Tibial artery (tissue), 4 donors: ENCODE results near the gene SLC2A13.

ENCODE experiments used
- DNase-seq, 2 donors: peaks; one replicate each; pipeline ENCODE4 v3.0.0-alpha.2; 2019
- H3K27ac ChIP-seq, 2 donors: fragments of 200-600 bp; sonication (generic) in 1 of 2; 1 replicate in 1 of 2; 2 replicates in 1 of 2; pipeline ENCODE4 v1.5.1; 2018 to 2019; ENCODE audit warnings: mild to moderate bottlenecking in 1 of 2
- H3K27me3 ChIP-seq, 2 donors: fragments of 200-600 bp; sonication (generic) in 1 of 2; one replicate each; pipeline versions ENCODE4 v1.5.1 to v1.6.0; 2016 to 2019
- H3K36me3 ChIP-seq, 3 donors: fragments of 200-600 bp; sonication (generic) in 2 of 3; one replicate each; pipeline ENCODE4 v1.5.1; 2016 to 2019; ENCODE audit warnings: mild to moderate bottlenecking in 2 of 3
- H3K4me1 ChIP-seq, 4 donors: fragments of 200-600 bp; sonication (generic) in 2 of 4; 1 replicate in 3 of 4; 2 replicates in 1 of 4; pipeline ENCODE4 v1.5.1; 2016 to 2019
- H3K4me3 ChIP-seq, 2 donors: fragments of 200-600 bp; sonication (generic) in 1 of 2; 1 replicate in 1 of 2; 2 replicates in 1 of 2; pipeline ENCODE4 v1.5.1; 2018 to 2019; ENCODE audit warnings: mild to moderate bottlenecking in 2 of 2
- H3K9me3 ChIP-seq, 3 donors: fragments of 200-600 bp; sonication (generic) in 1 of 3; one replicate each; pipeline ENCODE4 v1.5.1; 2016 to 2019
- CTCF ChIP-seq, 2 experiments: fragments of 200-600 bp in 1 of 2; fragments of 450-650 bp in 1 of 2; IDR thresholded peaks; one replicate each; pipeline ENCODE4 v1.5.1; 2017 to 2019; ENCODE audit warnings: antibody characterized with exemption in 2 of 2, mild to moderate bottlenecking in 1 of 2, moderate library complexity in 1 of 2
- intact Hi-C: fragments of 100-400 bp; cut with DNase I; formaldehyde crosslinking; loops from one replicate; pipeline ENCODE4 v1.15.0; 2023; ENCODE audit warnings: low total_unique reads

SLC2A13 gene

GRCh38 chr12:39959467-39959866 lies 146.4 kb downstream of the SLC2A13 start:
- no peaks in the 10 kb centered on the region for H3K27me3 ChIP-seq
- H3K27ac ChIP-seq = no peak overlapping the region
- TF ChIP-seq CTCF (IDR thresholded peaks at IDR 0.05) = no peak
- no peaks in the 10 kb centered on the region for H3K4me1 ChIP-seq
- DNase-seq = no peak
- H3K9me3 ChIP-seq = no peaks in the 10 kb centered on the region
- no peaks in the 10 kb centered on the region for H3K36me3 ChIP-seq
- H3K4me3 ChIP-seq = no peak overlapping the region
- intact Hi-C loops = no loop called here

- DNase-seq = no peak
- TF ChIP-seq CTCF (IDR thresholded peaks at IDR 0.05) = no peak
- Histone ChIP-seq H3K36me3 (no peaks in the 10 kb centered on the region), H3K4me1 (no peaks in the 10 kb centered on the region), H3K4me3 (no peak overlapping the region), H3K27ac (no peak overlapping the region), H3K9me3 (no peaks in the 10 kb centered on the region), H3K27me3 (no peaks in the 10 kb centered on the region)
- intact Hi-C loops = no loop called here
Observed at GRCh38 chr12:39959031-39959430, 146.8 kb downstream of the SLC2A13 start.

GRCh38 chr12:39958377-39958776 lies 147.5 kb downstream of the SLC2A13 start:
- Histone ChIP-seq H3K36me3 (no peaks in the 10 kb centered on the region), H3K27me3 (no peaks in the 10 kb centered on the region), H3K9me3 (no peaks in the 10 kb centered on the region), H3K4me3 (no peak overlapping the region), H3K4me1 (no peaks in the 10 kb centered on the region), H3K27ac (no peak overlapping the region)
- TF ChIP-seq CTCF (IDR thresholded peaks at IDR 0.05) = no peak
- intact Hi-C loops = no loop called here
- DNase-seq = no peak

GRCh38 chr12:39956725-39957124 lies 149.2 kb downstream of the SLC2A13 start:
- no peaks in the 10 kb centered on the region for H3K4me1 ChIP-seq
- DNase-seq = no peak
- no peaks in the 10 kb centered on the region for H3K36me3 ChIP-seq
- intact Hi-C loops = no loop called here
- TF ChIP-seq CTCF (IDR thresholded peaks at IDR 0.05) = no peak
- H3K4me3 ChIP-seq = no peak overlapping the region
- H3K27me3 ChIP-seq = no peaks in the 10 kb centered on the region
- no peak overlapping the region for H3K27ac ChIP-seq
- H3K9me3 ChIP-seq = no peaks in the 10 kb centered on the region

GRCh38 chr12:39946361-39947280 lies 159.3 kb downstream of the SLC2A13 start:
- Histone ChIP-seq H3K4me1 (no peaks in the 10 kb centered on the region), H3K27me3 (no peaks in the 10 kb centered on the region), H3K27ac (no peak overlapping the region), H3K36me3 (peaks cover 0 to 10% (median 0%) of the 10 kb centered on the region in 3 donors), H3K9me3 (no peaks in the 10 kb centered on the region), H3K4me3 (no peak overlapping the region)
- intact Hi-C loops = no loop called here
- DNase-seq = no peak
- no peak for TF ChIP-seq CTCF (IDR thresholded peaks at IDR 0.05)
